Gastroesophageal sphincter (tissue), 4 donors: ENCODE results near the gene VGF. TPM values are rescaled to one million over a fixed set of nuclear protein-coding genes. Genes with fewer than 3 reads are reported as not detected.

Experiments
- ATAC-seq: fragments of 150-250 bp; one replicate; pipeline ENCODE4 v1.9.1; 2016; ENCODE audit warnings: mild to moderate bottlenecking, moderate library complexity
- H3K27ac ChIP-seq, 4 donors: fragments of 200-600 bp; sonication (generic) in 3 of 4; 1 replicate in 3 of 4; 2 replicates in 1 of 4; pipeline ENCODE4 v1.5.1; 2016 to 2019
- H3K27me3 ChIP-seq: fragments of 200-600 bp; sonication (generic); one replicate; pipeline ENCODE4 v1.5.1; 2019
- H3K36me3 ChIP-seq, 2 donors: fragments of 200-600 bp; sonication (generic); one replicate each; pipeline ENCODE4 v1.5.1; 2019; ENCODE audit warnings: control low read depth in 1 of 2
- H3K4me1 ChIP-seq, 3 donors: fragments of 200-600 bp; sonication (generic); 1 replicate in 2 of 3; 2 replicates in 1 of 3; pipeline ENCODE4 v1.5.1; 2016 to 2019; ENCODE audit warnings: control low read depth in 2 of 3
- H3K4me3 ChIP-seq, 2 donors: fragments of 200-600 bp; sonication (generic); one replicate each; pipeline ENCODE4 v1.5.1; 2019; ENCODE audit warnings: mild to moderate bottlenecking in 1 of 2, moderate library complexity in 1 of 2
- H3K9me3 ChIP-seq, 3 donors: fragments of 200-600 bp; sonication (generic); one replicate each; pipeline ENCODE4 v1.5.1; 2017 to 2019; ENCODE audit warnings: control low read depth in 2 of 3
- CTCF ChIP-seq, 4 experiments: fragments of 200-600 bp in 2 of 4; fragments of 450-650 bp in 2 of 4; sonication (generic) in 1 of 4; IDR thresholded peaks; one replicate each; pipeline ENCODE4 v1.5.1; 2017 to 2019; ENCODE audit warnings: antibody characterized with exemption in 4 of 4, mild to moderate bottlenecking in 2 of 4, moderate library complexity in 2 of 4
- EP300 ChIP-seq: sonication (generic); formaldehyde crosslinking; IDR thresholded peaks from one replicate; pipeline ENCODE4 v1.6.1; 2017; ENCODE audit warnings: antibody characterized with exemption, mild to moderate bottlenecking
- POLR2A ChIP-seq, 2 donors: fragments of 450-650 bp; IDR thresholded peaks; one replicate each; pipeline ENCODE4 v1.6.1; 2017; ENCODE audit warnings: antibody characterized with exemption in 2 of 2, mild to moderate bottlenecking in 2 of 2, moderate library complexity in 1 of 2
- POLR2AphosphoS5 ChIP-seq: sonication (generic); formaldehyde crosslinking; IDR thresholded peaks from one replicate; pipeline ENCODE4 v1.6.1; 2017; ENCODE audit warnings: antibody characterized with exemption
- WGBS, 2 donors: methylation state at CpG; one replicate each; pipeline ENCODE4 v1.1.5; 2018; ENCODE audit warnings: low coverage in 1 of 2; 5-methylcytosine and 5-hydroxymethylcytosine counted together
- total RNA-seq, 4 donors: library from RNA; depleted of rRNA; stranded (reverse); fragments of >200 nt; gene quantifications; one replicate each; pipeline ENCODE4 v1.1.0, GENCODE V29; 2016

VGF gene
- total RNA-seq, 4 donors from 2014 or later = 0.25 to 0.27 TPM; not detected in 2

- Histone ChIP-seq H3K4me1 (peaks cover 0 to 26% (median 17%) of the 10 kb centered on the region in 3 donors), H3K9me3 (no peaks in the 10 kb centered on the region), H3K27ac (no peak overlapping the region), H3K27me3 (no peaks in the 10 kb centered on the region), H3K4me3 (no peak overlapping the region), H3K36me3 (no peaks in the 10 kb centered on the region)
- 36 to 41% methylated on average over 5 to 8 of the region's 10 CpGs for WGBS, 2 donors
- ATAC-seq = no peak
- no peak for TF ChIP-seq POLR2AphosphoS5
- TF ChIP-seq POLR2A (IDR thresholded peaks at IDR 0.05) = no peak
- TF ChIP-seq EP300 = no peak
- no peak for TF ChIP-seq CTCF (IDR thresholded peaks at IDR 0.05)
Observed at GRCh38 chr7:101119876-101120275, 45.5 kb downstream of the VGF start.

GRCh38 chr7:101118856-101119255 is 46.5 kb downstream of the VGF start:
- Histone ChIP-seq H3K4me1 (peaks cover 0 to 22% (median 10%) of the 10 kb centered on the region in 3 donors), H3K27ac (no peak overlapping the region), H3K27me3 (no peaks in the 10 kb centered on the region), H3K36me3 (no peaks in the 10 kb centered on the region), H3K4me3 (no peak overlapping the region), H3K9me3 (no peaks in the 10 kb centered on the region)
- 84 to 100% methylated on average over 1 to 3 of the region's 3 CpGs for WGBS, 2 donors
- ATAC-seq = no peak
- TF ChIP-seq POLR2AphosphoS5 = no peak
- TF ChIP-seq EP300 = no peak

- TF ChIP-seq EP300 (no peak), POLR2AphosphoS5 (no peak), CTCF (IDR thresholded peaks at IDR 0.05) (no peak), POLR2A (IDR thresholded peaks at IDR 0.05) (no peak)
- 80 to 86% methylated on average over 1 to 10 of the region's 10 CpGs for WGBS, 2 donors
- Histone ChIP-seq H3K27ac (peak overlapping the region in 2 of 4 donors; percentile 1 to 47), H3K36me3 (no peaks in the 10 kb centered on the region), H3K4me3 (no peak overlapping the region), H3K27me3 (no peaks in the 10 kb centered on the region), H3K9me3 (no peaks in the 10 kb centered on the region), H3K4me1 (peaks cover 0 to 10% (median 4%) of the 10 kb centered on the region in 3 donors)
- ATAC-seq = no peak
Observed at GRCh38 chr7:101116898-101117297, 48.5 kb downstream of the VGF start.

GRCh38 chr7:101115215-101115614 is 50.2 kb downstream of the VGF start:
- Histone ChIP-seq H3K9me3 (no peaks in the 10 kb centered on the region), H3K36me3 (no peaks in the 10 kb centered on the region), H3K4me1 (peaks cover 0 to 10% (median 0%) of the 10 kb centered on the region in 3 donors), H3K27me3 (no peaks in the 10 kb centered on the region), H3K4me3 (no peak overlapping the region), H3K27ac (no peak overlapping the region)
- 100% methylated on average over 1 of the region's 3 CpGs for WGBS, 2 donors
- TF ChIP-seq CTCF (IDR thresholded peaks at IDR 0.05) (no peak), EP300 (no peak), POLR2AphosphoS5 (no peak), POLR2A (IDR thresholded peaks at IDR 0.05) (no peak)
- ATAC-seq = no peak

GRCh38 chr7:101114492-101114891 is 50.9 kb downstream of the VGF start:
- WGBS, 2 donors = 61% methylated on average over 2 of the region's 8 CpGs; no CpG with 5 or more reads in 1 of the 2 donors
- no peaks in the 10 kb centered on the region for H3K27me3 ChIP-seq
- TF ChIP-seq POLR2A (IDR thresholded peaks at IDR 0.05) (no peak), POLR2AphosphoS5 (no peak), EP300 (no peak), CTCF (IDR thresholded peaks at IDR 0.05) (no peak)
- H3K4me1 ChIP-seq = peaks cover 0 to 10% (median 0%) of the 10 kb centered on the region in 3 donors
- no peak overlapping the region for H3K4me3 ChIP-seq
- no peak for ATAC-seq
- H3K36me3 ChIP-seq = no peaks in the 10 kb centered on the region
- no peak overlapping the region for H3K27ac ChIP-seq
- H3K9me3 ChIP-seq = no peaks in the 10 kb centered on the region
